Kidney glomerular epithelial cell (primary cell): ENCODE data around the gene C1QTNF2.

Source experiments
- DNase-seq: peaks from one replicate; lab custom pipeline; 2025; lab: John Stamatoyannopoulos, UW

C1QTNF2 gene

GRCh38 chr5:160305319-160305718, 65.1 kb downstream of the C1QTNF2 start:
- DNase-seq: no peak

GRCh38 chr5:160303690-160304089, 66.7 kb downstream of the C1QTNF2 start:
- no peak for DNase-seq

- DNase-seq: no peak
Measured at GRCh38 chr5:160298189-160298588, 72.2 kb downstream of the C1QTNF2 start.

- no peak for DNase-seq
Measured at GRCh38 chr5:160297776-160298175, 72.7 kb downstream of the C1QTNF2 start.
